A673 (cell line): ENCODE measurements around the gene SUMF1.

ENCODE experiments used
- CTCF ChIP-seq: fragments of 300-800, 200-600 bp; sonication (generic); conservative IDR thresholded peaks from 2 replicates; pipeline ENCODE4 v1.5.1; 2017; ENCODE audit warnings: low read depth, mild to moderate bottlenecking, antibody characterized with exemption, low read length, moderate library complexity, mixed read lengths
- EZH2 ChIP-seq: fragments of 200-600 bp; sonication (generic); IDR thresholded peaks from 2 replicates; pipeline ENCODE4 v1.6.1; 2017; ENCODE audit warnings: borderline replicate concordance, low read depth, mild to moderate bottlenecking, mixed read lengths, antibody characterized with exemption, low read length; ENCODE audit not compliant: poor library complexity, severe bottlenecking

GRCh38 chr3:4406746-4407568, 60.1 kb downstream of the SUMF1 start:
- TF ChIP-seq CTCF (no peak), EZH2 (no peak)
